GM23338 (cell line): ENCODE data around the gene KCNK17. TPM values are rescaled to one million over a fixed set of nuclear protein-coding genes. Genes with fewer than 3 reads are reported as not detected.

Experiments
- ATAC-seq: fragments of 200-7000 bp; cut with Tn5 transposase; 3 replicates; pipeline ENCODE4 v1.9.1; 2020
- DNase-seq: peaks from one replicate; pipeline ENCODE4 v3.0.0-alpha.2; 2015; ENCODE audit warnings: low spot score
- H2AFZ ChIP-seq: fragments of 200-600 bp; sonication (generic); 2 replicates; pipeline ENCODE4 v1.8.0; 2016; ENCODE audit warnings: antibody characterized with exemption, mild to moderate bottlenecking, moderate library complexity
- H3F3A ChIP-seq: fragments of 200-600 bp; sonication (generic); replicated peaks from 2 replicates; pipeline ENCODE4 v1.8.0; 2017; ENCODE audit warnings: antibody characterized with exemption, mixed run types, low read depth
- H3K27ac ChIP-seq: fragments of 200-600 bp; sonication (generic); 2 replicates; pipeline ENCODE4 v1.6.1; 2016; ENCODE audit warnings: low read depth
- H3K27me3 ChIP-seq: fragments of 200-600 bp; sonication (generic); 2 replicates; pipeline ENCODE4 v1.8.0; 2016; ENCODE audit warnings: mild to moderate bottlenecking, mixed run types, moderate library complexity; ENCODE audit not compliant: insufficient read depth
- H3K36me3 ChIP-seq: fragments of 200-600 bp; sonication (generic); 2 replicates; pipeline ENCODE4 v1.8.0; 2016; ENCODE audit warnings: mild to moderate bottlenecking; ENCODE audit not compliant: insufficient read depth
- H3K4me1 ChIP-seq: fragments of 200-600 bp; sonication (generic); 2 replicates; pipeline ENCODE4 v1.8.0; 2016; ENCODE audit warnings: mild to moderate bottlenecking, moderate library complexity; ENCODE audit not compliant: insufficient read depth
- H3K4me2 ChIP-seq: fragments of 200-600 bp; sonication (generic); 2 replicates; pipeline ENCODE4 v1.7.1; 2017; ENCODE audit warnings: mixed run types
- H3K4me3 ChIP-seq: fragments of 200-600 bp; sonication (generic); 2 replicates; pipeline ENCODE4 v1.6.1; 2016; ENCODE audit warnings: mixed run types
- H3K79me2 ChIP-seq: fragments of 200-600 bp; sonication (generic); replicated peaks from 2 replicates; pipeline ENCODE4 v1.8.0; 2017; ENCODE audit warnings: mild to moderate bottlenecking; ENCODE audit not compliant: insufficient read depth
- H3K9me2 ChIP-seq: fragments of 200-600 bp; sonication (generic); 2 replicates; pipeline ENCODE4 v1.8.0; 2017; ENCODE audit not compliant: insufficient read depth
- H4K20me1 ChIP-seq: fragments of 200-600 bp; sonication (generic); replicated peaks from 2 replicates; pipeline ENCODE4 v1.8.0; 2017; ENCODE audit warnings: mild to moderate bottlenecking; ENCODE audit not compliant: insufficient read depth
- H3K27ac Mint-ChIP-seq: 2 replicates; pipeline ENCODE4 v1.8.0; 2020; ENCODE audit warnings: inconsistent platforms, mild to moderate bottlenecking, moderate library complexity, mixed read lengths
- H3K27me3 Mint-ChIP-seq: 3 replicates; pipeline ENCODE4 v1.8.0; 2022; ENCODE audit warnings: low read depth, mild to moderate bottlenecking, moderate library complexity, mixed read lengths, inconsistent platforms; ENCODE audit not compliant: insufficient read depth, poor library complexity
- H3K36me3 Mint-ChIP-seq: 3 replicates; pipeline ENCODE4 v1.8.0; 2021; ENCODE audit warnings: low read depth, mild to moderate bottlenecking, inconsistent platforms, moderate library complexity, mixed read lengths
- H3K4me1 Mint-ChIP-seq: 3 replicates; pipeline ENCODE4 v1.8.0; 2020; ENCODE audit warnings: mild to moderate bottlenecking, inconsistent platforms, mixed read lengths
- H3K4me3 Mint-ChIP-seq: 3 replicates; pipeline ENCODE4 v1.8.0; 2021; ENCODE audit warnings: moderate library complexity, mild to moderate bottlenecking, inconsistent platforms, mixed read lengths
- H3K9me3 Mint-ChIP-seq: 3 replicates; pipeline ENCODE4 v1.8.0; 2020; ENCODE audit warnings: moderate library complexity, mild to moderate bottlenecking, inconsistent platforms, mixed read lengths
- CREB1 ChIP-seq: fragments of 250-450 bp; sonication (Bioruptor Pico); IDR thresholded peaks from 2 replicates; pipeline ENCODE4 v1.5.0; 2020; ENCODE audit warnings: low read depth, mild to moderate bottlenecking, moderate library complexity
- EZH2 ChIP-seq: fragments of 200-600 bp; sonication (generic); IDR thresholded peaks from one replicate; pipeline ENCODE4 v1.8.0; 2017; ENCODE audit warnings: antibody characterized with exemption, mild to moderate bottlenecking, low read depth; ENCODE audit not compliant: unreplicated experiment
- EZH2phosphoT487 ChIP-seq: fragments of 200-600 bp; sonication (generic); IDR thresholded peaks from one replicate; pipeline ENCODE4 v1.8.1; 2018; ENCODE audit warnings: antibody characterized with exemption; ENCODE audit not compliant: unreplicated experiment
- JUNB ChIP-seq: IDR thresholded peaks from one replicate; pipeline ENCODE4 v1.6.1; 2016; ENCODE audit warnings: antibody characterized with exemption; ENCODE audit not compliant: unreplicated experiment
- NANOG ChIP-seq: IDR thresholded peaks from 2 replicates; pipeline ENCODE4 v1.6.1; 2016; ENCODE audit warnings: antibody characterized with exemption, borderline replicate concordance
- POLR2AphosphoS5 ChIP-seq: IDR thresholded peaks from 2 replicates; pipeline ENCODE4 v1.6.1; 2016; ENCODE audit warnings: antibody characterized with exemption, low read depth
- STAT1 ChIP-seq: IDR thresholded peaks from one replicate; pipeline ENCODE4 v1.6.1; 2016; ENCODE audit warnings: antibody characterized with exemption; ENCODE audit not compliant: unreplicated experiment
- ZNF114 ChIP-seq: fragments of 250-450 bp; sonication (Bioruptor Pico); IDR thresholded peaks from 2 replicates; pipeline ENCODE4 v1.5.0; 2020; ENCODE audit warnings: mild to moderate bottlenecking, moderate library complexity
- ZNF331 ChIP-seq: fragments of 250-450 bp; sonication (Bioruptor Pico); IDR thresholded peaks from 2 replicates; pipeline ENCODE4 v1.5.0; 2020; ENCODE audit warnings: low read depth, mild to moderate bottlenecking, moderate library complexity
- polyA plus RNA-seq: library from polyadenylated mRNA; unstranded; fragments of >200 nt; fragmentation: Nextera tagmentation; extraction: Ambion mirVana; gene quantifications from 2 replicates; pipeline ENCODE4 v1.2.1, GENCODE V29; 2016
- total RNA-seq: library from RNA; depleted of rRNA; stranded (reverse); fragments of >200 nt; shearing (Covaris generic); gene quantifications from 2 replicates; pipeline ENCODE4 v1.2.3, GENCODE V29; 2014
- TF ChIP-seq, protein P1 (sequence below), 2 experiments: fragments of 200-600 bp in 1 of 2; sonication (generic) in 1 of 2; conservative IDR thresholded peaks; 2 replicates each; pipeline versions ENCODE4 v1.5.1 to v1.6.1; 2016 to 2017; ENCODE audit warnings: antibody characterized with exemption in 2 of 2, low read depth in 2 of 2, mild to moderate bottlenecking in 2 of 2, moderate library complexity in 1 of 2
- TF ChIP-seq, protein P2 (sequence below): IDR thresholded peaks from 2 replicates; pipeline ENCODE4 v1.6.1; 2016; ENCODE audit warnings: antibody characterized with exemption
- TF ChIP-seq, protein P3 (sequence below): IDR thresholded peaks from one replicate; pipeline ENCODE4 v1.6.1; 2018; ENCODE audit warnings: antibody characterized with exemption; ENCODE audit not compliant: unreplicated experiment

The KCNK17 gene
- total and polyA plus RNA-seq, 2 experiments from 2014 or later, result 2.2 to 3.1 TPM

DNA sequence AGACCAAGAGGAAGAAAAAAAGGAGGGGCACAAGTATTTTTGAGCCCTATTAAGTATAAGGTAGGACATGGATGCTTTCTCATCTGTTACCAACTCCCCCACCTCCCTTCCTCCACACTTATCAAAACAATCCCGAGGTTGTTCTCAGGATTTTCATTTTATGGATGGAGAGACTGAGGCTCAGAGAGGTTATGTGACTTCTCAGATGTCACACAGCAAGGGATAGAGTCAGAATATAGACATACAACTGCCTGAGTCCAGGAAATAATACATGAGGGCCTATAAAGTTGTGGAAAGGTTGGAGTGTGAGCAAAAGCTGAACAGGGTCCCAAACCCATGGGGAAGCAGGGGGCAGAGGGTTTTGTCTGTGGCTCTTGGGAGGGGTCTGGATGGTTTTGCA, 19.3 kb downstream of the KCNK17 start:
- Histone ChIP-seq H3K4me1 (peaks cover 27% of the 10 kb centered on the region), H3K27me3 (no peaks in the 10 kb centered on the region), H3K4me2 (no peak overlapping the region), H3K9me2 (peaks cover 16% of the 10 kb centered on the region), H3F3A (no peaks in the 10 kb centered on the region), H4K20me1 (no peaks in the 10 kb centered on the region), H3K79me2 (no peaks in the 10 kb centered on the region), H3K36me3 (no peaks in the 10 kb centered on the region), H3K4me3 (no peak overlapping the region), H2AFZ (no peak overlapping the region), H3K27ac (no peak overlapping the region)
- peaks cover 35% of the 10 kb centered on the region for H3K27me3 Mint-ChIP-seq
- no peaks in the 10 kb centered on the region for H3K36me3 Mint-ChIP-seq
- DNase-seq (no peak), ATAC-seq (no peak)
- H3K4me1 Mint-ChIP-seq, result peaks cover 30% of the 10 kb centered on the region
- no peaks in the 10 kb centered on the region; the same call in 2 of the 3 replicates for H3K9me3 Mint-ChIP-seq
- H3K4me3 Mint-ChIP-seq, result no peak overlapping the region
- H3K27ac Mint-ChIP-seq, result no peak overlapping the region
- no peak for TF ChIP-seq CREB1 (CRISPR knock-in tag)
- TF ChIP-seq, protein P1, sequence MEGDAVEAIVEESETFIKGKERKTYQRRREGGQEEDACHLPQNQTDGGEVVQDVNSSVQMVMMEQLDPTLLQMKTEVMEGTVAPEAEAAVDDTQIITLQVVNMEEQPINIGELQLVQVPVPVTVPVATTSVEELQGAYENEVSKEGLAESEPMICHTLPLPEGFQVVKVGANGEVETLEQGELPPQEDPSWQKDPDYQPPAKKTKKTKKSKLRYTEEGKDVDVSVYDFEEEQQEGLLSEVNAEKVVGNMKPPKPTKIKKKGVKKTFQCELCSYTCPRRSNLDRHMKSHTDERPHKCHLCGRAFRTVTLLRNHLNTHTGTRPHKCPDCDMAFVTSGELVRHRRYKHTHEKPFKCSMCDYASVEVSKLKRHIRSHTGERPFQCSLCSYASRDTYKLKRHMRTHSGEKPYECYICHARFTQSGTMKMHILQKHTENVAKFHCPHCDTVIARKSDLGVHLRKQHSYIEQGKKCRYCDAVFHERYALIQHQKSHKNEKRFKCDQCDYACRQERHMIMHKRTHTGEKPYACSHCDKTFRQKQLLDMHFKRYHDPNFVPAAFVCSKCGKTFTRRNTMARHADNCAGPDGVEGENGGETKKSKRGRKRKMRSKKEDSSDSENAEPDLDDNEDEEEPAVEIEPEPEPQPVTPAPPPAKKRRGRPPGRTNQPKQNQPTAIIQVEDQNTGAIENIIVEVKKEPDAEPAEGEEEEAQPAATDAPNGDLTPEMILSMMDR (conservative IDR thresholded peaks at IDR 0.05; ENCODE audit: low read depth in 2 of 2), result no peak
- TF ChIP-seq, protein P2, sequence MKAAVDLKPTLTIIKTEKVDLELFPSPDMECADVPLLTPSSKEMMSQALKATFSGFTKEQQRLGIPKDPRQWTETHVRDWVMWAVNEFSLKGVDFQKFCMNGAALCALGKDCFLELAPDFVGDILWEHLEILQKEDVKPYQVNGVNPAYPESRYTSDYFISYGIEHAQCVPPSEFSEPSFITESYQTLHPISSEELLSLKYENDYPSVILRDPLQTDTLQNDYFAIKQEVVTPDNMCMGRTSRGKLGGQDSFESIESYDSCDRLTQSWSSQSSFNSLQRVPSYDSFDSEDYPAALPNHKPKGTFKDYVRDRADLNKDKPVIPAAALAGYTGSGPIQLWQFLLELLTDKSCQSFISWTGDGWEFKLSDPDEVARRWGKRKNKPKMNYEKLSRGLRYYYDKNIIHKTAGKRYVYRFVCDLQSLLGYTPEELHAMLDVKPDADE, result no peak

DNA sequence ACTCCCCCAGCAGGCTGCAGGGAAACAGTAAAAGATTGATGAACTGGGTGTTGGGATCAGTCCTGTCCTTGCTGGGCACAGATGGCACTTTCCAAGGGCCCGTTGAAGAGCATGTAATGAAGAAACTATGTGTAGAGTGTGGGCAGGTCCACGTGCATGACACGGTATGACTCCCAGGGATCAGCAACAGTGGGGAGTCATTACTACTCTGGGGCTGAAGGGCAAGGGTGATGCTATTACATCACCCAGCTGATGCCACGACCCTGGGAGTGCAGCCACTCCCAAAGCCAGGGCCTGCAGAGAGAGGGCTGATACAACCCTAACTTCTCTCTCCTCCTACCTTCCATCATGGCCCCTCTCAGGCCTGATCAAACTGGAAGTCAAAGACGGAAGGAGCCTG, 20.1 kb downstream of the KCNK17 start:
- no peak overlapping the region for H3K27ac Mint-ChIP-seq
- H3K79me2 ChIP-seq, result no peaks in the 10 kb centered on the region
- DNase-seq, result no peak
- no peak for TF ChIP-seq EZH2phosphoT487
- no peak for TF ChIP-seq EZH2
- TF ChIP-seq JUNB, result no peak
- TF ChIP-seq, protein P3, sequence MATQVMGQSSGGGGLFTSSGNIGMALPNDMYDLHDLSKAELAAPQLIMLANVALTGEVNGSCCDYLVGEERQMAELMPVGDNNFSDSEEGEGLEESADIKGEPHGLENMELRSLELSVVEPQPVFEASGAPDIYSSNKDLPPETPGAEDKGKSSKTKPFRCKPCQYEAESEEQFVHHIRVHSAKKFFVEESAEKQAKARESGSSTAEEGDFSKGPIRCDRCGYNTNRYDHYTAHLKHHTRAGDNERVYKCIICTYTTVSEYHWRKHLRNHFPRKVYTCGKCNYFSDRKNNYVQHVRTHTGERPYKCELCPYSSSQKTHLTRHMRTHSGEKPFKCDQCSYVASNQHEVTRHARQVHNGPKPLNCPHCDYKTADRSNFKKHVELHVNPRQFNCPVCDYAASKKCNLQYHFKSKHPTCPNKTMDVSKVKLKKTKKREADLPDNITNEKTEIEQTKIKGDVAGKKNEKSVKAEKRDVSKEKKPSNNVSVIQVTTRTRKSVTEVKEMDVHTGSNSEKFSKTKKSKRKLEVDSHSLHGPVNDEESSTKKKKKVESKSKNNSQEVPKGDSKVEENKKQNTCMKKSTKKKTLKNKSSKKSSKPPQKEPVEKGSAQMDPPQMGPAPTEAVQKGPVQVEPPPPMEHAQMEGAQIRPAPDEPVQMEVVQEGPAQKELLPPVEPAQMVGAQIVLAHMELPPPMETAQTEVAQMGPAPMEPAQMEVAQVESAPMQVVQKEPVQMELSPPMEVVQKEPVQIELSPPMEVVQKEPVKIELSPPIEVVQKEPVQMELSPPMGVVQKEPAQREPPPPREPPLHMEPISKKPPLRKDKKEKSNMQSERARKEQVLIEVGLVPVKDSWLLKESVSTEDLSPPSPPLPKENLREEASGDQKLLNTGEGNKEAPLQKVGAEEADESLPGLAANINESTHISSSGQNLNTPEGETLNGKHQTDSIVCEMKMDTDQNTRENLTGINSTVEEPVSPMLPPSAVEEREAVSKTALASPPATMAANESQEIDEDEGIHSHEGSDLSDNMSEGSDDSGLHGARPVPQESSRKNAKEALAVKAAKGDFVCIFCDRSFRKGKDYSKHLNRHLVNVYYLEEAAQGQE, result no peak
- TF ChIP-seq STAT1, result no peak
- no peak for TF ChIP-seq ZNF331 (CRISPR knock-in tag)
- TF ChIP-seq CREB1 (CRISPR knock-in tag), result no peak
- TF ChIP-seq NANOG, result no peak
- no peak for TF ChIP-seq ZNF114 (CRISPR knock-in tag)
- TF ChIP-seq, protein P1 (conservative IDR thresholded peaks at IDR 0.05; ENCODE audit: low read depth in 2 of 2), result no peak
- TF ChIP-seq POLR2AphosphoS5, result no peak
- TF ChIP-seq, protein P2, result no peak

More for the DNA sequence above, 20.1 kb downstream of the KCNK17 start:
- H3K4me1 Mint-ChIP-seq, result peaks cover 30% of the 10 kb centered on the region
- Histone ChIP-seq H3K9me2 (peaks cover 21% of the 10 kb centered on the region), H3K36me3 (no peaks in the 10 kb centered on the region), H3K4me2 (no peak overlapping the region), H3K4me3 (no peak overlapping the region), H3F3A (no peaks in the 10 kb centered on the region), H3K27ac (no peak overlapping the region), H2AFZ (no peak overlapping the region), H3K27me3 (no peaks in the 10 kb centered on the region), H3K4me1 (peaks cover 34% of the 10 kb centered on the region), H4K20me1 (no peaks in the 10 kb centered on the region)
- peaks cover 35% of the 10 kb centered on the region for H3K27me3 Mint-ChIP-seq
- no peak overlapping the region for H3K4me3 Mint-ChIP-seq
- no peaks in the 10 kb centered on the region; the same call in 2 of the 3 replicates for H3K9me3 Mint-ChIP-seq
- no peak for ATAC-seq
- no peaks in the 10 kb centered on the region for H3K36me3 Mint-ChIP-seq
